Kidney epithelial cell (primary cell): ENCODE measurements around the gene SIGLEC14. TPM values are rescaled to one million over a fixed set of nuclear protein-coding genes. Genes with fewer than 3 reads are reported as not detected.

Experiments used
- DNase-seq: peaks from one replicate; pipeline ENCODE4 v3.0.0-alpha.2; 2010; ENCODE audit warnings: low read depth
- H3K27me3 ChIP-seq: 2 replicates; pipeline ENCODE4 v1.6.0; 2011; ENCODE audit warnings: low read length; ENCODE audit not compliant: control insufficient read depth, insufficient read depth
- H3K36me3 ChIP-seq: 2 replicates; pipeline ENCODE4 v1.5.1; 2011; ENCODE audit warnings: low read length; ENCODE audit not compliant: control insufficient read depth, insufficient read depth
- H3K4me3 ChIP-seq: 2 replicates; pipeline ENCODE4 v1.5.1; 2011; ENCODE audit warnings: low read depth, mild to moderate bottlenecking, control low read depth, low read length
- total RNA-seq: library from RNA; depleted of rRNA; stranded (reverse); fragments of >200 nt; gene quantifications from 2 replicates; pipeline ENCODE4 v1.2.3, GENCODE V29; 2015
- TF ChIP-seq, protein P1 (sequence below): IDR thresholded peaks from 2 replicates; pipeline ENCODE4 v1.5.1; 2011; ENCODE audit warnings: mild to moderate bottlenecking, moderate library complexity, low read length, control low read depth, inconsistent platforms; ENCODE audit not compliant: insufficient read depth, poor library complexity, severe bottlenecking

SIGLEC14 gene
- total RNA-seq, 1 donor from 2014 or later, result not detected

DNA sequence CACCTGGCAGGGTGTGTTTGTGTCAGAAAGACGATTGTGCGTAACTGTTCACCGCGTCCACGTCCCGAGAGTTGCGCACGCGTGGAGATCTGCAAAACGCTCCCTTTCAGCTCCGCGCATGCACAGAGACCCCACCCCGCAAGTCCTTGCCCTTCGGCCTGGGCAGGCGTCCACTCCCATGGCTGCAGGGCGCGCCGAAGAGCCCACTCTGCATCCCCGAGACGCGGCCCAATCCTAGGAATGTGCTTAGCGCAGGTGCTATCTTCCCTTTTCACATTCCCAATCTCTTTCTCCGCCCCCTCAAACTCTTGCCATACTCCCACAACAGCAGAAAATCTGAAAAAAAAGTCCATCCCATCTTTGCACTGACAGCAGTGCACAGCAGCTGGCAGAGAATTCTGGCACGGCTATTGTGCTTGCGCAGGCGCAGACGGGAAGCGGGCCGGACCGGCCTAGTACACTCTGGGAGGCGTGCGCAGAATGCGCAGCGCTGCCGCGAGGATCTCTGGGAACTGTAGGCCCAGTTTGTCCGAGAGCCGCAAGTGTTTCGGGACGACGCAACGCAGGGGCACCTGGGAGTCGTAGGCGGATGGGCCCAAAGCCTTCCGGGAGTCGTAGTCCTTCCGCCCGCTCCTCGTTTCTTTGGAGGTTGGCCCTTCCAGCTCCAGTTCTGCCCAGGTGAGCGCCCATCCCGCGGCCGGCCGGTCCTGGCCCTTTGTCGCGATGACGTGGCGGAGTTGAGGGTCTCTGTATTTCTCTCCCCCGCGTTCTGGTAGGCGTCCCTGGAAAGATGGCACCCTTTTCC, 52.5 kb downstream of the SIGLEC14 start:
- TF ChIP-seq, protein P1, sequence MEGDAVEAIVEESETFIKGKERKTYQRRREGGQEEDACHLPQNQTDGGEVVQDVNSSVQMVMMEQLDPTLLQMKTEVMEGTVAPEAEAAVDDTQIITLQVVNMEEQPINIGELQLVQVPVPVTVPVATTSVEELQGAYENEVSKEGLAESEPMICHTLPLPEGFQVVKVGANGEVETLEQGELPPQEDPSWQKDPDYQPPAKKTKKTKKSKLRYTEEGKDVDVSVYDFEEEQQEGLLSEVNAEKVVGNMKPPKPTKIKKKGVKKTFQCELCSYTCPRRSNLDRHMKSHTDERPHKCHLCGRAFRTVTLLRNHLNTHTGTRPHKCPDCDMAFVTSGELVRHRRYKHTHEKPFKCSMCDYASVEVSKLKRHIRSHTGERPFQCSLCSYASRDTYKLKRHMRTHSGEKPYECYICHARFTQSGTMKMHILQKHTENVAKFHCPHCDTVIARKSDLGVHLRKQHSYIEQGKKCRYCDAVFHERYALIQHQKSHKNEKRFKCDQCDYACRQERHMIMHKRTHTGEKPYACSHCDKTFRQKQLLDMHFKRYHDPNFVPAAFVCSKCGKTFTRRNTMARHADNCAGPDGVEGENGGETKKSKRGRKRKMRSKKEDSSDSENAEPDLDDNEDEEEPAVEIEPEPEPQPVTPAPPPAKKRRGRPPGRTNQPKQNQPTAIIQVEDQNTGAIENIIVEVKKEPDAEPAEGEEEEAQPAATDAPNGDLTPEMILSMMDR, result no peak
- Histone ChIP-seq H3K36me3 (no peaks in the 10 kb centered on the region), H3K4me3 (peak overlapping the region; percentile 43), H3K27me3 (no peaks in the 10 kb centered on the region)
- peak; percentile 85 for DNase-seq

- TF ChIP-seq, protein P1, result no peak
- H3K36me3 ChIP-seq, result no peaks in the 10 kb centered on the region
These were observed 53.3 kb downstream of the SIGLEC14 start for GRCh38 chr19:51593138-51593890.

More at GRCh38 chr19:51593138-51593890, 53.3 kb downstream of the SIGLEC14 start:
- H3K4me3 ChIP-seq, result peak overlapping the region; percentile 43
- DNase-seq, result no peak
- H3K27me3 ChIP-seq, result no peaks in the 10 kb centered on the region

Other genes starting within 250 kb of the SIGLEC14 start
- gene SIGLEC10, start 229.2 kb downstream of the SIGLEC14 start, total RNA-seq, result 0.04 and 0.55 TPM in 2 replicates
- gene SIGLEC8, start 188.4 kb downstream of the SIGLEC14 start, total RNA-seq, result not detected in 2 replicates
- gene CEACAM18, start 168.3 kb downstream of the SIGLEC14 start, total RNA-seq, result not detected in 2 replicates
- 1.4 TPM in 1 of 2 replicates, not detected in the other for gene SIGLEC12, start 145.0 kb downstream of the SIGLEC14 start, total RNA-seq
- gene SIGLEC6, start 115.2 kb downstream of the SIGLEC14 start, total RNA-seq, result not detected in 2 replicates
- 4.9 and 5.0 TPM in 2 replicates for gene ZNF175, start 75.5 kb downstream of the SIGLEC14 start, total RNA-seq
- gene SIGLEC5, start 16.4 kb downstream of the SIGLEC14 start, total RNA-seq, result not detected in 2 replicates
- 7.8 and 12.6 TPM in 2 replicates for gene SPACA6, start 46.5 kb upstream of the SIGLEC14 start, total RNA-seq
- gene HAS1, start 77.2 kb upstream of the SIGLEC14 start, total RNA-seq, result not detected in 2 replicates
- gene FPR1, start 105.1 kb upstream of the SIGLEC14 start, total RNA-seq, result not detected in 2 replicates
- gene FPR2, start 114.4 kb upstream of the SIGLEC14 start, total RNA-seq, result not detected in 2 replicates
- gene FPR3, start 148.3 kb upstream of the SIGLEC14 start, total RNA-seq, result not detected in 2 replicates
- 4.0 and 10.2 TPM in 2 replicates for gene ZNF577, start 241.1 kb upstream of the SIGLEC14 start, total RNA-seq